Heart right ventricle (tissue), 16 donors: ENCODE results near the gene TMEM200A. TPM values are rescaled to one million over a fixed set of nuclear protein-coding genes. Genes with fewer than 3 reads are reported as not detected.

Experiments
- ATAC-seq, 8 donors: fragments of 200-7000 bp; cut with Tn5 transposase; one replicate each; pipeline ENCODE4 v1.9.1; 2020; ENCODE audit warnings: mild to moderate bottlenecking in 8 of 8, moderate library complexity in 8 of 8, moderate number of reproducible peaks in 1 of 8
- DNase-seq, 2 donors: peaks; one replicate each; pipeline ENCODE4 v3.0.0-alpha.2; 2020
- H3K27ac ChIP-seq, 10 donors: fragments of 200-600 bp; sonication (generic) in 2 of 10; one replicate each; pipeline versions ENCODE4 v1.5.0 to v1.8.0; 2020 to 2022; ENCODE audit warnings: mild to moderate bottlenecking in 3 of 10
- H3K27me3 ChIP-seq, 7 donors: fragments of 200-600 bp; one replicate each; pipeline ENCODE4 v1.8.0; 2021 to 2022; ENCODE audit warnings: mild to moderate bottlenecking in 2 of 7
- H3K36me3 ChIP-seq, 9 donors: fragments of 200-600 bp; sonication (generic) in 1 of 9; one replicate each; pipeline versions ENCODE4 v1.5.0 to v1.8.0; 2020 to 2022; ENCODE audit warnings: mild to moderate bottlenecking in 2 of 9
- H3K4me1 ChIP-seq, 9 donors: fragments of 200-600 bp; sonication (generic) in 1 of 9; one replicate each; pipeline versions ENCODE4 v1.5.0 to v1.8.0; 2020 to 2022; ENCODE audit warnings: mild to moderate bottlenecking in 4 of 9
- H3K4me3 ChIP-seq, 10 donors: fragments of 200-600 bp; sonication (generic) in 2 of 10; one replicate each; pipeline versions ENCODE4 v1.5.0 to v1.8.0; 2020 to 2022; ENCODE audit warnings: mild to moderate bottlenecking in 7 of 10, moderate library complexity in 2 of 10
- H3K9me3 ChIP-seq, 11 donors: fragments of 200-600 bp in 10 of 11; sonication (generic) in 2 of 11; one replicate each; pipeline versions ENCODE4 v1.5.0 to v1.8.0; 2013 to 2022; ENCODE audit warnings: mild to moderate bottlenecking in 2 of 11, control low read depth in 1 of 11, moderate library complexity in 1 of 11
- WGBS, 2 donors: extraction: QIAGEN DNeasy Blood & Tissue Kit; methylation state at CpG; one replicate each; pipeline ENCODE4 v1.1.7; 2013; ENCODE audit warnings: inconsistent platforms in 1 of 2; 5-methylcytosine and 5-hydroxymethylcytosine counted together
- intact Hi-C, 10 donors: fragments of 100-400 bp; cut with DNase I; formaldehyde crosslinking; loops; one replicate each; pipeline versions ENCODE4 v1.11.1 to v1.14.2; 2022
- polyA plus RNA-seq, 2 donors: library from polyadenylated mRNA; stranded (reverse); fragments of 200-250 nt; gene quantifications; one replicate each; pipeline ENCODE4 v1.2.3, GENCODE V29; 2013
- total RNA-seq, 10 donors: library from RNA; stranded (reverse); fragmentation: NEBNext Ultra II Directional in 3 of 10; extraction: Animal tissue kit (Norgen Biotek cat#: 25700) in 3 of 10; gene quantifications; one replicate each; pipeline versions ENCODE4 v1.2.1 to v1.2.4, GENCODE V29; 2021 to 2023
- TF ChIP-seq, protein P1 (sequence below), 9 donors: fragments of 200-600 bp; sonication (generic) in 2 of 9; IDR thresholded peaks; one replicate each; pipeline versions ENCODE4 v1.5.0 to v1.8.0; 2021 to 2022; ENCODE audit warnings: antibody characterized with exemption in 9 of 9, mild to moderate bottlenecking in 5 of 9, moderate library complexity in 1 of 9
- donor health status: Arrhythmogenic right ventricular cardiomyopathy.
- donor health status: ischemic (EF 13 %, LVEDD 7.1; RV severe dilation, severe dysfunction).
- donor health status: healthy with polysubstance abuse.
- donor health status: DM: no; HTN: yes; CAD: no.
- donor health status: DM: no; HTN: no; CAD: no.
- donor health status: ischemic (EF 25% LVEDD 6.9; RV normal size, moderate dysfunction).
- donor health status: ischemic (EF 25% LVEDD 5.7; RV mildly dilated, moderate dysfunction).
- donor health status: healthy.
- donor health status: DM: yes; HTN: yes; CAD: no.
- donor health status: Ischemic cardiomyopathy.
- donor health status: ischemic (EF 35%, LVEDD 5.7; RV mildly dilated, moderate dysfunction).
- donor health status: nonischemic (EF 11% LVEDD 7.7; RV severe dilation, severe dysfunction).
- donor health status: DM: yes; HTN: yes; CAD: no.
- donor health status: PGD.
- donor health status: ischemic (EF 29% LVEDD 5.4; RV normal size, mild dysfunction).
- donor health status: nonischemic (EF 23%, LVEDD 6.1; RV moderate dilation, normal function).

Gene TMEM200A
- total and polyA plus RNA-seq, 12 donors, result 0.07 to 0.39 (median 0.18) TPM; not detected in 4

DNA sequence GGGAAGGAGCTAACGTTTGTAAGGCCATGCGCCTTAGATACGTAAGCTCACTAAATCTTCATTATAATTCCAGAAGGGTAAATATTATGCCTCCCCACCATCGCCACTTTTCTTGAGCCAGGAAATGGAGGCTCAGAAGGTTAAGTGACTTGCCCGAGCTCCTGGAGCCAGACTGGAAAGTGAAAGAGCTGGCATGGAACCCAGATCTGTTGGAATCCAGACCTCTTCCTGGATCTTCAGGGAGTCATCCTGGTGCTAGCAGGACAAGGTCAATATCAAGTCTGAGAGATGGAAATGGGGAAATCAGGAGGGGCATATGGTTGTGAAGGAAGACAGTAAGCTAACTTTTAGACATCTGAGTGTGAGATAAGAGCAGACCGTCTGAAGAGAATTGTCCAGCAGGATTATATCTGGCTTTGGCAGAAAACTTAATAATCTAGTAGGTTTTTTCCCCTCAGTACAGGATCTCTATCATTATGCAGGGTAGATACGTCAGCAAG is 6.2 kb downstream of the TMEM200A start:
- intact Hi-C loops, result no loop called here
- Histone ChIP-seq H3K27me3 (peaks cover 0 to 50% (median 30%) of the 10 kb centered on the region in 7 donors), H3K36me3 (no peaks in the 10 kb centered on the region), H3K4me1 (no peaks in the 10 kb centered on the region), H3K4me3 (no peak overlapping the region), H3K27ac (no peak overlapping the region), H3K9me3 (no peaks in the 10 kb centered on the region)
- DNase-seq (no peak), ATAC-seq (no peak)
- 59% methylated on average over 7 of the region's 7 CpGs for WGBS, 2 donors
- TF ChIP-seq, protein P1, sequence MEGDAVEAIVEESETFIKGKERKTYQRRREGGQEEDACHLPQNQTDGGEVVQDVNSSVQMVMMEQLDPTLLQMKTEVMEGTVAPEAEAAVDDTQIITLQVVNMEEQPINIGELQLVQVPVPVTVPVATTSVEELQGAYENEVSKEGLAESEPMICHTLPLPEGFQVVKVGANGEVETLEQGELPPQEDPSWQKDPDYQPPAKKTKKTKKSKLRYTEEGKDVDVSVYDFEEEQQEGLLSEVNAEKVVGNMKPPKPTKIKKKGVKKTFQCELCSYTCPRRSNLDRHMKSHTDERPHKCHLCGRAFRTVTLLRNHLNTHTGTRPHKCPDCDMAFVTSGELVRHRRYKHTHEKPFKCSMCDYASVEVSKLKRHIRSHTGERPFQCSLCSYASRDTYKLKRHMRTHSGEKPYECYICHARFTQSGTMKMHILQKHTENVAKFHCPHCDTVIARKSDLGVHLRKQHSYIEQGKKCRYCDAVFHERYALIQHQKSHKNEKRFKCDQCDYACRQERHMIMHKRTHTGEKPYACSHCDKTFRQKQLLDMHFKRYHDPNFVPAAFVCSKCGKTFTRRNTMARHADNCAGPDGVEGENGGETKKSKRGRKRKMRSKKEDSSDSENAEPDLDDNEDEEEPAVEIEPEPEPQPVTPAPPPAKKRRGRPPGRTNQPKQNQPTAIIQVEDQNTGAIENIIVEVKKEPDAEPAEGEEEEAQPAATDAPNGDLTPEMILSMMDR (IDR thresholded peaks at IDR 0.05), result no peak

DNA sequence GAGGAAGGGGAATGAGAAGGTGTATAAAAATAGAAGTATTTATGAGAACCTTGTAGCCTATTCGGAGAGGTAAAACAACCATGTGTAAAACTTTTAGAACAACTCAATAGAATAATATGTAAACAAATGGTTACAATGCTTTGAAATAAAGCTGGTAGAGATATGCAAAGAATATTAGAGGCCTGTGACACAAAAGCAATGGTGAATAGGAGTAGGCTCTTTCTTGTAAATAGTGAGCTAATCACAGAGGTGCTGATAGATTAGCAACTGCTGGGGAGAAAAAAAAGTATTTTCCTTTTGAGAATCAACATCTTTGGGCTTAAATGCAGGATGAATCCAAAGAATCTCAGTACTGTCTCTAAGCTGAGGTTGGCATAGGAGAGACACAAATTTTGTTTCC is 7.0 kb downstream of the TMEM200A start:
- Histone ChIP-seq H3K9me3 (no peaks in the 10 kb centered on the region), H3K27ac (no peak overlapping the region), H3K4me3 (no peak overlapping the region), H3K36me3 (no peaks in the 10 kb centered on the region), H3K4me1 (no peaks in the 10 kb centered on the region), H3K27me3 (peaks cover 0 to 42% (median 22%) of the 10 kb centered on the region in 7 donors)
- ATAC-seq (no peak), DNase-seq (no peak)
- intact Hi-C loops, result no loop called here
- 87 to 97% methylated on average over 1 of the region's 1 CpG for WGBS, 2 donors
- TF ChIP-seq, protein P1 (IDR thresholded peaks at IDR 0.05), result no peak

DNA sequence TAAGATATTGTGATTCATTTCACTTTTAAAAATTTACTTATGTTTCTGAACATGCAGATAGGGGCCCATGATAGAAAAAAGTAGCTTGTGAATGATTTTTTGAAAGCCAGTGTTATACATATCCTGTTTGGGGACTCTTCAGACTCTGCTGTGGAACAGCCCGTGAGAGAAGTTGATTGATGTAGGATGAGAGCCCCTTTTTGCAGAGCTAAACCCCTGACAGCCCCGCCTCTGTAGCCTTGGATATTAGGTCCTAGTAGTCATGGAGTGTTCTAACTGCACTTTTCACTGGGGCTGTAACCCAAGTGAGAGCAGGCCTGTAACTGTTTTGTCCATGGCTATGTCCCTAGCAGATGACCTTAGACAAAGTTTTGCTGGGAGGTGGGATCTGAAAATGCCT is 8.2 kb downstream of the TMEM200A start:
- intact Hi-C loops, result no loop called here
- WGBS, 2 donors, result 65 to 69% methylated on average over 2 of the region's 2 CpGs
- TF ChIP-seq, protein P1 (IDR thresholded peaks at IDR 0.05), result no peak
- Histone ChIP-seq H3K27me3 (peaks cover 0 to 30% (median 11%) of the 10 kb centered on the region in 7 donors), H3K36me3 (no peaks in the 10 kb centered on the region), H3K27ac (no peak overlapping the region), H3K4me3 (no peak overlapping the region), H3K9me3 (no peaks in the 10 kb centered on the region), H3K4me1 (no peaks in the 10 kb centered on the region)
- DNase-seq, result no peak
- no peak for ATAC-seq

DNA sequence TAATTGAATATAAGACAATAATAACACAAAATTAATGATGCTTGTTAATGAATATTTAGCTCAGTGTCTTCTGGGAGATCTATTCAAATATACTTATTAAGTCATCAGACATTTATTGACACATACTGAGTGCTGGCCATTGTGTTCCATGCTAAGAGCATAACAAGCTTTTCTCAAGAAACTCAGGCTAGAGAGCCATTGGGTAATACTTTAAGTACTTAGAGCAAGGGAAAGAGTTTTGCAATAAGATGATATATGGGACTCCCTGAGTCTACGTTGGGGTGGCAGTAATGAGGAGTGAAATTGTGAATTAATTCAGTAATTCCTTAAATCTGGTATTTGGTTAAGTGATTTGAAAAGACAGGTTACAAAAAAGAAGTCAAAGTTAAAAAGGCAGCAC is 11.1 kb downstream of the TMEM200A start:
- whole genome bisulfite sequencing, 2 donors, result 78 to 86% methylated on average over 1 of the region's 1 CpG
- ATAC-seq, result no peak
- intact Hi-C loops, result no loop called here

More for the DNA sequence above, 11.1 kb downstream of the TMEM200A start:
- Histone ChIP-seq H3K27me3 (peaks cover 0 to under 1% (median 0%) of the 10 kb centered on the region in 7 donors), H3K36me3 (no peaks in the 10 kb centered on the region), H3K4me1 (peaks cover 0 to 4% (median 0%) of the 10 kb centered on the region in 9 donors), H3K27ac (no peak overlapping the region), H3K4me3 (no peak overlapping the region), H3K9me3 (no peaks in the 10 kb centered on the region)
- no peak for DNase-seq
- TF ChIP-seq, protein P1 (IDR thresholded peaks at IDR 0.05), result no peak
